Measurements from ENCODE around the gene KIFC3. TPM values are rescaled to one million over a fixed set of nuclear protein-coding genes. Genes with fewer than 3 reads are reported as not detected.
A peak's percentile ranks its signal among the peaks of the same experiment; 100 is the strongest.

The KIFC3 gene
- total and polyA plus RNA-seq, 2 of the 13 experiments (the other 11 are each of a cell fraction or from before 2014, with no cell fraction given) = 42.1 to 45.3 TPM

DNA sequence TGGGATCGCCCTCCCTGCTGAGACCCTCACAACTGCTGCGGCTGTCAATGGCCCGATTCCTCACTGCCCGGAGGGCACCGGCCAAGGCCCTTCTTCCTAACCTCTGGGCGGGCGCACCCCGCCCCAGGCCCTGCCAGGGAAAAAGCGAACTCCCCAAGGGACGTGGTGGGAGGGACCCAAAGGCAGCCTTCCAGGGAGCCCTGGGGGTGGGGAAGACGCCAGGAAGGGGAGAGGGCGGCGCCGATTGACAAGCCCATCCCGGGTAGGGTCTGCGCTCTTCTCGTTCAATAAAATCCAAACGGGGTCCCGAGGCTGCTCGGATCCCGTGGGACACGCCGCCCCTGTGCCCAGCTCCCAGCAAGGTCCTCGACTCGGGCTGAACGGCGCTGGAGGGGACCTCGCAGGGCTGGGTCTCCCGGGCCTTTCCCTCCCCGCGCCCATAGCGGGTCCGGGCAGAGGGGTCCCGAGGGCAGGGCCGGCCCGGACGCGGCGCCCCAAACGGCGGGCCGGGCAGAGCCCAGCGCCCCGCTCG, 416 bp downstream of the KIFC3 start (continued):
- TF ChIP-seq, protein P1, sequence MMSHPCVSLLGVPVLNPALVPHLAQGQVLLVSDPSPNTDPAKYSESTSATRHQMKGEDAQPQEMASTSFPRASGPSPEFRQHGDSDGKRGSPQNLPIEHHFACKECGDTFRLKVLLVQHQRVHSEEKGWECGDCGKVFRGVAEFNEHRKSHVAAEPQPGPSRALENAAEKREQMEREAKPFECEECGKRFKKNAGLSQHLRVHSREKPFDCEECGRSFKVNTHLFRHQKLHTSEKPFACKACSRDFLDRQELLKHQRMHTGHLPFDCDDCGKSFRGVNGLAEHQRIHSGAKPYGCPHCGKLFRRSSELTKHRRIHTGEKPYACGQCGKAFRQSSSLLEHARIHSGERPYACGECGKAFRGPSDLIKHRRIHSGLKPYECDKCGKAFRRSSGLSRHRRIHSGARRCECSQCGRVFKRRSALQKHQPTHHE (CRISPR knock-in tag; IDR thresholded peaks at IDR 0.05; ENCODE audit: borderline replicate concordance) = no peak
- TF ChIP-seq ZNF326 (CRISPR knock-in tag; IDR thresholded peaks at IDR 0.05; ENCODE audit: borderline replicate concordance) = no peak
- TF ChIP-seq ZNF3 (CRISPR knock-in tag; IDR thresholded peaks at IDR 0.05) = no peak
- no peak for TF ChIP-seq MZF1 (CRISPR knock-in tag; IDR thresholded peaks at IDR 0.05; ENCODE audit: borderline replicate concordance)
- TF ChIP-seq RFX3 (CRISPR knock-in tag; IDR thresholded peaks at IDR 0.05) = no peak
- TF ChIP-seq, protein P2, sequence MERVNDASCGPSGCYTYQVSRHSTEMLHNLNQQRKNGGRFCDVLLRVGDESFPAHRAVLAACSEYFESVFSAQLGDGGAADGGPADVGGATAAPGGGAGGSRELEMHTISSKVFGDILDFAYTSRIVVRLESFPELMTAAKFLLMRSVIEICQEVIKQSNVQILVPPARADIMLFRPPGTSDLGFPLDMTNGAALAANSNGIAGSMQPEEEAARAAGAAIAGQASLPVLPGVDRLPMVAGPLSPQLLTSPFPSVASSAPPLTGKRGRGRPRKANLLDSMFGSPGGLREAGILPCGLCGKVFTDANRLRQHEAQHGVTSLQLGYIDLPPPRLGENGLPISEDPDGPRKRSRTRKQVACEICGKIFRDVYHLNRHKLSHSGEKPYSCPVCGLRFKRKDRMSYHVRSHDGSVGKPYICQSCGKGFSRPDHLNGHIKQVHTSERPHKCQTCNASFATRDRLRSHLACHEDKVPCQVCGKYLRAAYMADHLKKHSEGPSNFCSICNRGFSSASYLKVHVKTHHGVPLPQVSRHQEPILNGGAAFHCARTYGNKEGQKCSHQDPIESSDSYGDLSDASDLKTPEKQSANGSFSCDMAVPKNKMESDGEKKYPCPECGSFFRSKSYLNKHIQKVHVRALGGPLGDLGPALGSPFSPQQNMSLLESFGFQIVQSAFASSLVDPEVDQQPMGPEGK (CRISPR knock-in tag; IDR thresholded peaks at IDR 0.05) = peak; percentile 25; the same call in 1 of the 2 replicates
- no peak for TF ChIP-seq ZNF83 (CRISPR knock-in tag; IDR thresholded peaks at IDR 0.05; ENCODE audit: borderline replicate concordance)
- TF ChIP-seq YEATS4 (CRISPR knock-in tag; IDR thresholded peaks at IDR 0.05; ENCODE audit: borderline replicate concordance) = no peak
- TF ChIP-seq, protein P3, sequence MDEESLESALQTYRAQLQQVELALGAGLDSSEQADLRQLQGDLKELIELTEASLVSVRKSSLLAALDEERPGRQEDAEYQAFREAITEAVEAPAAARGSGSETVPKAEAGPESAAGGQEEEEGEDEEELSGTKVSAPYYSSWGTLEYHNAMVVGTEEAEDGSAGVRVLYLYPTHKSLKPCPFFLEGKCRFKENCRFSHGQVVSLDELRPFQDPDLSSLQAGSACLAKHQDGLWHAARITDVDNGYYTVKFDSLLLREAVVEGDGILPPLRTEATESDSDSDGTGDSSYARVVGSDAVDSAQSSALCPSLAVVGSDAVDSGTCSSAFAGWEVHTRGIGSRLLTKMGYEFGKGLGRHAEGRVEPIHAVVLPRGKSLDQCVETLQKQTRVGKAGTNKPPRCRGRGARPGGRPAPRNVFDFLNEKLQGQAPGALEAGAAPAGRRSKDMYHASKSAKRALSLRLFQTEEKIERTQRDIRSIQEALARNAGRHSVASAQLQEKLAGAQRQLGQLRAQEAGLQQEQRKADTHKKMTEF (CRISPR knock-in tag; IDR thresholded peaks at IDR 0.05) = 0 out of 2 replicates have a peak, but pooled peaks have one; percentile 41
- TF ChIP-seq HMG20B (CRISPR knock-in tag; conservative IDR thresholded peaks at IDR 0.05) = no peak
- TF ChIP-seq, protein P4, sequence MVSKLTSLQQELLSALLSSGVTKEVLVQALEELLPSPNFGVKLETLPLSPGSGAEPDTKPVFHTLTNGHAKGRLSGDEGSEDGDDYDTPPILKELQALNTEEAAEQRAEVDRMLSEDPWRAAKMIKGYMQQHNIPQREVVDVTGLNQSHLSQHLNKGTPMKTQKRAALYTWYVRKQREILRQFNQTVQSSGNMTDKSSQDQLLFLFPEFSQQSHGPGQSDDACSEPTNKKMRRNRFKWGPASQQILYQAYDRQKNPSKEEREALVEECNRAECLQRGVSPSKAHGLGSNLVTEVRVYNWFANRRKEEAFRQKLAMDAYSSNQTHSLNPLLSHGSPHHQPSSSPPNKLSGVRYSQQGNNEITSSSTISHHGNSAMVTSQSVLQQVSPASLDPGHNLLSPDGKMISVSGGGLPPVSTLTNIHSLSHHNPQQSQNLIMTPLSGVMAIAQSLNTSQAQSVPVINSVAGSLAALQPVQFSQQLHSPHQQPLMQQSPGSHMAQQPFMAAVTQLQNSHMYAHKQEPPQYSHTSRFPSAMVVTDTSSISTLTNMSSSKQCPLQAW (CRISPR knock-in tag; IDR thresholded peaks at IDR 0.05) = no peak
- TF ChIP-seq, protein P5, sequence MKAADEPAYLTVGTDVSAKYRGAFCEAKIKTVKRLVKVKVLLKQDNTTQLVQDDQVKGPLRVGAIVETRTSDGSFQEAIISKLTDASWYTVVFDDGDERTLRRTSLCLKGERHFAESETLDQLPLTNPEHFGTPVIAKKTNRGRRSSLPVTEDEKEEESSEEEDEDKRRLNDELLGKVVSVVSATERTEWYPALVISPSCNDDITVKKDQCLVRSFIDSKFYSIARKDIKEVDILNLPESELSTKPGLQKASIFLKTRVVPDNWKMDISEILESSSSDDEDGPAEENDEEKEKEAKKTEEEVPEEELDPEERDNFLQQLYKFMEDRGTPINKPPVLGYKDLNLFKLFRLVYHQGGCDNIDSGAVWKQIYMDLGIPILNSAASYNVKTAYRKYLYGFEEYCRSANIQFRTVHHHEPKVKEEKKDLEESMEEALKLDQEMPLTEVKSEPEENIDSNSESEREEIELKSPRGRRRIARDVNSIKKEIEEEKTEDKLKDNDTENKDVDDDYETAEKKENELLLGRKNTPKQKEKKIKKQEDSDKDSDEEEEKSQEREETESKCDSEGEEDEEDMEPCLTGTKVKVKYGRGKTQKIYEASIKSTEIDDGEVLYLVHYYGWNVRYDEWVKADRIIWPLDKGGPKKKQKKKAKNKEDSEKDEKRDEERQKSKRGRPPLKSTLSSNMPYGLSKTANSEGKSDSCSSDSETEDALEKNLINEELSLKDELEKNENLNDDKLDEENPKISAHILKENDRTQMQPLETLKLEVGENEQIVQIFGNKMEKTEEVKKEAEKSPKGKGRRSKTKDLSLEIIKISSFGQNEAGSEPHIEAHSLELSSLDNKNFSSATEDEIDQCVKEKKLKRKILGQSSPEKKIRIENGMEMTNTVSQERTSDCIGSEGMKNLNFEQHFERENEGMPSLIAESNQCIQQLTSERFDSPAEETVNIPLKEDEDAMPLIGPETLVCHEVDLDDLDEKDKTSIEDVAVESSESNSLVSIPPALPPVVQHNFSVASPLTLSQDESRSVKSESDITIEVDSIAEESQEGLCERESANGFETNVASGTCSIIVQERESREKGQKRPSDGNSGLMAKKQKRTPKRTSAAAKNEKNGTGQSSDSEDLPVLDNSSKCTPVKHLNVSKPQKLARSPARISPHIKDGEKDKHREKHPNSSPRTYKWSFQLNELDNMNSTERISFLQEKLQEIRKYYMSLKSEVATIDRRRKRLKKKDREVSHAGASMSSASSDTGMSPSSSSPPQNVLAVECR (CRISPR knock-in tag; IDR thresholded peaks at IDR 0.05; ENCODE audit: borderline replicate concordance) = no peak
- 0 out of 2 replicates have a peak, but pooled peaks have one; percentile 58 for TF ChIP-seq ZNF788 (CRISPR knock-in tag; IDR thresholded peaks at IDR 0.05; ENCODE audit: borderline replicate concordance)
- TF ChIP-seq, protein P6, sequence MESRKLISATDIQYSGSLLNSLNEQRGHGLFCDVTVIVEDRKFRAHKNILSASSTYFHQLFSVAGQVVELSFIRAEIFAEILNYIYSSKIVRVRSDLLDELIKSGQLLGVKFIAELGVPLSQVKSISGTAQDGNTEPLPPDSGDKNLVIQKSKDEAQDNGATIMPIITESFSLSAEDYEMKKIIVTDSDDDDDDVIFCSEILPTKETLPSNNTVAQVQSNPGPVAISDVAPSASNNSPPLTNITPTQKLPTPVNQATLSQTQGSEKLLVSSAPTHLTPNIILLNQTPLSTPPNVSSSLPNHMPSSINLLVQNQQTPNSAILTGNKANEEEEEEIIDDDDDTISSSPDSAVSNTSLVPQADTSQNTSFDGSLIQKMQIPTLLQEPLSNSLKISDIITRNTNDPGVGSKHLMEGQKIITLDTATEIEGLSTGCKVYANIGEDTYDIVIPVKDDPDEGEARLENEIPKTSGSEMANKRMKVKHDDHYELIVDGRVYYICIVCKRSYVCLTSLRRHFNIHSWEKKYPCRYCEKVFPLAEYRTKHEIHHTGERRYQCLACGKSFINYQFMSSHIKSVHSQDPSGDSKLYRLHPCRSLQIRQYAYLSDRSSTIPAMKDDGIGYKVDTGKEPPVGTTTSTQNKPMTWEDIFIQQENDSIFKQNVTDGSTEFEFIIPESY (CRISPR knock-in tag; IDR thresholded peaks at IDR 0.05) = no peak

Measured in HepG2 (cell line).